ENCODE measurements around the gene PTPN18.
A peak's percentile ranks its signal among the peaks of the same experiment; 100 is the strongest.

PTPN18 gene

GRCh38 chr2:130346041-130346740 is 9.7 kb upstream of the PTPN18 start:
- Mint-ChIP-seq H3K36me3 (peaks cover 30% of the 10 kb centered on the region), H3K9me3 (no peaks in the 10 kb centered on the region), H3K27me3 (no peaks in the 10 kb centered on the region), H3K4me1 (peaks cover 27% of the 10 kb centered on the region), H3K4me3 (no peak overlapping the region), H3K27ac (no peak overlapping the region)
- DNase-seq (ENCODE audit: low spot score in 2 of 2) (no peak), ATAC-seq (ENCODE audit: low read depth) (no peak)

DNA sequence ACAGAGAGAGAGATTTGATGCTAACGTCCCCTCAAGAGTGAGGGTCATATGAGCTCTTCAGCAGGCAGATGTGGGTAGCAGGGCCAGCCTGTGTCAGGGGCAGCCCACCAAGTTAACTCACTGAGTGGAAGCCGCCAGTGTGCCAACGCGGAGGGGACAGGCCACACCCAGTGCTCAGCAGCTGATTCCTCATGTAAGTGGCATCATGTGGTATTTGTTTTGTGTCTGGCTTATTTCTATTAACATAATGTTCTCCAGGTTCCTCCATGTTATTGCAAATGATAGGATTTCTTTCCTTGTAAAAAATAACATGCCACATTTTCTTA is 9.2 kb upstream of the PTPN18 start:
- Mint-ChIP-seq H3K4me1 (peaks cover 27% of the 10 kb centered on the region), H3K36me3 (peaks cover 30% of the 10 kb centered on the region), H3K4me3 (no peak overlapping the region), H3K27ac (no peak overlapping the region), H3K9me3 (no peaks in the 10 kb centered on the region), H3K27me3 (no peaks in the 10 kb centered on the region)
- DNase-seq (ENCODE audit: low spot score in 2 of 2) (no peak), ATAC-seq (ENCODE audit: low read depth) (no peak)

GRCh38 chr2:130347220-130347925 is 8.5 kb upstream of the PTPN18 start:
- Mint-ChIP-seq H3K27ac (peak overlapping the region; percentile 28), H3K4me1 (peaks cover 31% of the 10 kb centered on the region), H3K9me3 (no peaks in the 10 kb centered on the region), H3K27me3 (no peaks in the 10 kb centered on the region), H3K36me3 (peaks cover 30% of the 10 kb centered on the region), H3K4me3 (peak overlapping the region; percentile 18)
- DNase-seq (ENCODE audit: low spot score in 2 of 2) (no peak), ATAC-seq (ENCODE audit: low read depth) (no peak)

DNA sequence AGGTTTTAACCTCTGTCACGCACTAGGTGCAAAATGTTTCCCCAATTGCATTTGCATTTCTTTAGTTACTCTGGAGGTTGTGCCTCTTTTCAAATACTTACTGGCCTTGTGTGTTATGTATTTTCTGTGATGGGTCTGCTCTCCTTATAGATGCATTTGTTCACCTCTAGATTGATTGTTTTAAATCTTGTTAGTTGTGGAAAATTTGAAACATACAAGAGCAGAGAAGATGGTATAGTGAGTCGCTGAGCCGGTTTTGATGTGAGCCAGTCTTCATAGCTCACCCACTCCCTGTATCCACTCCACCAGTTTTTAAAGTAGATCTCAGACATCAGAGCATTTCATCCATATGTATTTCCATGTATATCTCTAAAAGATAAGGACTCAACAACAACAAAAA is 6.7 kb upstream of the PTPN18 start:
- Mint-ChIP-seq H3K27me3 (no peaks in the 10 kb centered on the region), H3K9me3 (no peaks in the 10 kb centered on the region)
- no peak for ATAC-seq (ENCODE audit: low read depth)

GRCh38 chr2:130351711-130352110 is 4.1 kb upstream of the PTPN18 start:
- Mint-ChIP-seq H3K27me3 (no peaks in the 10 kb centered on the region), H3K4me1 (peaks cover 35% of the 10 kb centered on the region), H3K36me3 (peaks cover 14% of the 10 kb centered on the region), H3K9me3 (no peaks in the 10 kb centered on the region), H3K27ac (peak overlapping the region; percentile 24), H3K4me3 (peak overlapping the region; percentile 73)
- ATAC-seq (ENCODE audit: low read depth) (no peak), DNase-seq (ENCODE audit: low spot score in 2 of 2) (no peak)

More for the DNA sequence above, 6.7 kb upstream of the PTPN18 start:
- DNase-seq (ENCODE audit: low spot score in 2 of 2): no peak
- peaks cover 28% of the 10 kb centered on the region for H3K36me3 Mint-ChIP-seq
- H3K4me1 Mint-ChIP-seq: peaks cover 35% of the 10 kb centered on the region
- H3K4me3 Mint-ChIP-seq: no peak overlapping the region
- no peak overlapping the region for H3K27ac Mint-ChIP-seq

GRCh38 chr2:130352237-130352636 is 3.6 kb upstream of the PTPN18 start:
- peaks cover 31% of the 10 kb centered on the region for H3K4me1 Mint-ChIP-seq
- DNase-seq (ENCODE audit: low spot score in 2 of 2) (no peak), ATAC-seq (ENCODE audit: low read depth) (no peak)
- H3K27ac Mint-ChIP-seq: peak overlapping the region; percentile 24
- no peaks in the 10 kb centered on the region for H3K9me3 Mint-ChIP-seq
- H3K36me3 Mint-ChIP-seq: peaks cover 10% of the 10 kb centered on the region
- peak overlapping the region; percentile 73 for H3K4me3 Mint-ChIP-seq
- H3K27me3 Mint-ChIP-seq: no peaks in the 10 kb centered on the region

DNA sequence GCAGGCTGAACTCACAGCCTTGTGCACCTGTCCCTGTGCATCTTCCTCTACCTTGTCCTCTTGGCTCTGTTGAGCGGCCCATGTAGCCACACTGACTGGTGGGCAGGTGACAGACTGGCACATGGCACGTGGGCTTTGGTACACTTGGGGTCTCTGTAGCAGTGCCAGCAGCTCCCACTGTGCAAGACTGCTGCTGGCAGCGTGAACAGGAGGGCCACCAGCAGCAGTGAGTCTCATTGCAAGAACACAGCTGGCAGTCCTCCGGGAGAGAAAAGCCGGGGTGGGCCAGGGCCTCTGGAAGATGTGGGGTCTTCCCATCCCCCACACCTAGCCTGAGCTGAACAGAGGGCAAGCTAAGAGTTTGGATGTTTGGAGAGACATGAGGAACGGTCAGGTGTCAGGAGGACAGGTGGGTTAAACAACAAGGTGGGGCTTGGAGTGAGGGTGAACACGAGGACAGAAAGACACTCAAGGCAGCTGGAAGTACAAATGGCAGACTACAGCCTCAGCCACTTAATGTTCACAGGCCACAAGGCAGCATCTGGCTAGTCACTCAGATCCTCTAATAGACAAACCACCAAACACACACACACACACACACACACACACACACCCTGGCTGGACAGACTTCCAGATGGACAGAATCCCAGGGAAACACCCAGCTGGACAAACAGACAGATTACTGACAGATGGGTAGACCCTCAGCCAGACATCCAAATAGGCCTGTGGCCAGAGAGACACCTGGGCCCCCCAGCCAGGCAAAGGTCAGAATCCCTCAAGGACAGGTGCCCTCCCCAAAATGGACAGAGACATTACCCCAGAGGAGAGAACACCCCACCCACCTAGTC is 2.3 kb upstream of the PTPN18 start:
- Mint-ChIP-seq H3K27me3 (no peaks in the 10 kb centered on the region), H3K27ac (no peak overlapping the region), H3K4me1 (peaks cover 25% of the 10 kb centered on the region), H3K9me3 (no peaks in the 10 kb centered on the region), H3K36me3 (peaks cover under 1% of the 10 kb centered on the region), H3K4me3 (no peak overlapping the region)
- DNase-seq (ENCODE audit: low spot score in 2 of 2) (no peak), ATAC-seq (ENCODE audit: low read depth) (no peak)

DNA sequence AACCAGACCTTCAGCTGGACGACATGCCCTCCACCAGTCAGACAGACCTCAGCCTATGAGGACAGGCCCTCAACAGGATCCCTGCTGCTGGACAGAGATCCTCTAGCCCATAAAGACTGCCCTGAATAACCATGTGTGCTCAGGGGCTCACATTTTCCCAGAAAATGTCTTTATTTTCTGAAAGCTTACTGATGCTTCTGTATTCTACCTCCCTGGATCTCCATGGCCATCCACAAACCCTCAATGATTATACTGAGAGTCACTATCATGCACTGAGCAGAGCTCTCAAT is 1.8 kb upstream of the PTPN18 start:
- H3K4me1 Mint-ChIP-seq: peaks cover 25% of the 10 kb centered on the region
- no peak overlapping the region for H3K4me3 Mint-ChIP-seq
- DNase-seq (ENCODE audit: low spot score in 2 of 2) (no peak), ATAC-seq (ENCODE audit: low read depth) (no peak)
- no peaks in the 10 kb centered on the region for H3K27me3 Mint-ChIP-seq
- H3K36me3 Mint-ChIP-seq: no peaks in the 10 kb centered on the region
- H3K27ac Mint-ChIP-seq: no peak overlapping the region
- no peaks in the 10 kb centered on the region for H3K9me3 Mint-ChIP-seq

DNA sequence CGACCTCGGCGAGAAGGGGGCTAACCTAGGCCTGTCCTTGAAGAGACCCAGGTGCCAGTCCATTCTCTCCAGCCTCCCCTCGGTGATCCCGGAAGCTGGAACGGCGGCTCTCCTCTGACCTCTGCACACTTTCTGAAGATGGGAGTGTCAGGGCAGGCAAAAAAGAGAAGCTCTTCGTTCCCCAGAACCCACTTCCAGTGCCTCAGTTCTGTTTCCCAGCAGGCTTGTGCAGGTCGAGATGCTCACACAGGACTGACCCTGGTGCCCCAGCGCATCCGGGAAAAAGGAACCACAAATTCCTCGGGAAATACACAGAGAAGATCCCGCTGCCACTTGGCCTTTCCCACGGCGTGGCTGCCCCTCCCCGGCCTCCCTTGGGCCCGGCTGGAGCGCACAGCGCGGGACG is 681 bp upstream of the PTPN18 start:
- DNase-seq (ENCODE audit: low spot score in 2 of 2) (no peak), ATAC-seq (ENCODE audit: low read depth) (no peak)
- Mint-ChIP-seq H3K4me3 (peak overlapping the region; percentile 86), H3K27ac (no peak overlapping the region), H3K27me3 (no peaks in the 10 kb centered on the region), H3K36me3 (no peaks in the 10 kb centered on the region), H3K9me3 (no peaks in the 10 kb centered on the region), H3K4me1 (peaks cover 25% of the 10 kb centered on the region)

DNA sequence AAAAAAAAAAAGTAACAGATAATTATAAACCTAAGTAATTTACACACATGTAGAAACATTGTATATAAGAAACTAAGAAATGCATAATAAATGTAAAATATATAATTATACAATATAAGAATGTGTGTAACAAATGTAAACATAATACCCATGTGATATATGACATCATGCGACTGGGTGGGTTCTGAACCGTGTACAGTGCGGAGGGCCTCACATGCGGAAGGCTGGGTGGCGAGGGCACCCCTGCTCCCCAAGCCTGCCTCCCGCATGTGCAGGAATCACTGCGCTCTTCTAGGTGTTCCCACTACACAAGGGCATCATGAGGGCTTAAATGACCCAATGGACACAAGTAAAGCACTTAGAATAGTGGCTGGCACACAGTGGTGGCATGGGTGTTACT is 2.0 kb downstream of the PTPN18 start:
- H3K4me3 Mint-ChIP-seq: no peak overlapping the region

DNA sequence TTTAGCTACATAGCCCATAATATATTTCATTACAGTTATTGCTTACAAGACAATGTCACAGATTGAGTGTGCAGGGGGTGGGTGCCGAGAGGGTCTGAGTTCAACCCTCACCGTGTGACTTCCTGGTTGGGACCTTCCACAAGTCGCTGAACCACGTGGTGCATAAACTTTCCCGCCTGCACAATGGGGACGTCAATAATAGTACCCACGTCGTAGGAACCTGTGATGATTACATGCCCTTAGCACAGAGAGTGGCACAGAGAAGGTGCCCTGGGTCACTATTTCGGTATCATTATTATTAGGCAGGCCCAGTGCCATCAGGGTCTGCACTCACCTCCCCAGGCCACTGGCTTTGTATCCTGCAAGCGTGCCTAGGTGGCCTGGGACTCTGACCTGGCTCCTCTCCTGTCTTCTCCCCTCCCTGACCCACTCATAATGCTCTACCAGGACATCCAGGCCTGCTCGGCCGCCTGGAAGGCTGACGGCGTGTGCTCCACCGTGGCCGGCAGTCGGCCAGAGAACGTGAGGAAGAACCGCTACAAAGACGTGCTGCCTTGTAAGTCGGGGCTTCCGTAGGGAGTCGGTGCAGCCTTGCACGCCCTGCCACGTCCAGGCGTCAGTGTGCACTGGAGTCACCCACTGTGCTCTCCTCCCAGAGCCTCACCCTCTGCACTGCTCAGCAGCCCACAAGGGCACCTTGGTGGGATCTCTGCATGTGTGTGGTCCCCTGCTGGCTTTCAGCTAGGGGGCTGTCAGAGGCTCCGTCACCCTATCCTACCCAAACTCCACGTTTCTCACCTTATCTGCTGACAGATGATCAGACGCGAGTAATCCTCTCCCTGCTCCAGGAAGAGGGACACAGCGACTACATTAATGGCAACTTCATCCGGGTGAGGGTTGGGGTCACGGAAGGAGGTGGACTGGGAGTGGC is 2.8 kb downstream of the PTPN18 start:
- DNase-seq (ENCODE audit: low spot score in 2 of 2): no peak
- H3K27ac Mint-ChIP-seq: no peak overlapping the region
- peaks cover 1% of the 10 kb centered on the region for H3K27me3 Mint-ChIP-seq
- no peak for ATAC-seq (ENCODE audit: low read depth)
- no peak overlapping the region for H3K4me3 Mint-ChIP-seq
- peaks cover 1% of the 10 kb centered on the region for H3K36me3 Mint-ChIP-seq
- peaks cover 1% of the 10 kb centered on the region for H3K9me3 Mint-ChIP-seq
- peaks cover 9% of the 10 kb centered on the region for H3K4me1 Mint-ChIP-seq

More for the DNA sequence above, 2.0 kb downstream of the PTPN18 start:
- Mint-ChIP-seq H3K9me3 (peaks cover 1% of the 10 kb centered on the region), H3K27me3 (peaks cover 1% of the 10 kb centered on the region), H3K27ac (no peak overlapping the region), H3K36me3 (peaks cover 1% of the 10 kb centered on the region), H3K4me1 (peaks cover 14% of the 10 kb centered on the region)
- DNase-seq (ENCODE audit: low spot score in 2 of 2) (no peak), ATAC-seq (ENCODE audit: low read depth) (no peak)

GRCh38 chr2:130359466-130359865 is 3.6 kb downstream of the PTPN18 start:
- Mint-ChIP-seq H3K27me3 (peaks cover 1% of the 10 kb centered on the region), H3K9me3 (peaks cover 1% of the 10 kb centered on the region), H3K4me3 (no peak overlapping the region), H3K4me1 (peaks cover 9% of the 10 kb centered on the region), H3K36me3 (peaks cover 1% of the 10 kb centered on the region), H3K27ac (no peak overlapping the region)
- DNase-seq (ENCODE audit: low spot score in 2 of 2) (no peak), ATAC-seq (ENCODE audit: low read depth) (no peak)

DNA sequence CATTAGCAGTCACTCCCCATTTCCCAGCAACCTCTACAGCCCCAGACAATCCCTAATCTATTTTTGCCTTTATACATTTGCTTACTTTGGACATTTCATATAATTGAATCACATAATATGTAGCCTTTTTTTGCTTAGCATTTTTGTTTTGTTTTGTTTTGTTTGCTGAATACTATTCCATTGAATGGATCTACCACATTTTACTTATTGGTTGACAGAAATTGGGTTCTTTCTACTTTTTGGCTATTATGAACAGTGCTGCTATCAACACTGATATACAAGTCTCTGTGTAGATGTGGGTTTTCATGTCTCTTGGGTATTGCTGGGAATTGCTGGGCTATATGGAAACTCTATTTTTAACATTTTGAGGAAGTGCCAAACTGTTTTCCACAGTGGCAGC is 7.6 kb downstream of the PTPN18 start:
- peaks cover 1% of the 10 kb centered on the region for H3K27me3 Mint-ChIP-seq
- H3K4me1 Mint-ChIP-seq: no peaks in the 10 kb centered on the region
- H3K4me3 Mint-ChIP-seq: no peak overlapping the region
- peaks cover 1% of the 10 kb centered on the region for H3K9me3 Mint-ChIP-seq
- DNase-seq (ENCODE audit: low spot score in 2 of 2) (no peak), ATAC-seq (ENCODE audit: low read depth) (no peak)
- H3K27ac Mint-ChIP-seq: no peak overlapping the region
- H3K36me3 Mint-ChIP-seq: peaks cover 1% of the 10 kb centered on the region
